Activated naive CD8-positive, alpha-beta T cell treated with anti-CD3 and anti-CD28 coated beads, Interleukin-2, amount 50 U/mL, for 24 hours (primary cell): ENCODE measurements around the gene ZBTB11.
"Not testable (repeated sequence)": the region's sequence is repeated elsewhere in the genome, so short reads cannot be mapped to it uniquely, and the experiment has no call there.

Experiments
- ATAC-seq: fragments of 150-1000 bp; cut with Tn5 transposase; one replicate; pipeline ENCODE4 v1.10.0; 2021
- DNase-seq: peaks from one replicate; pipeline ENCODE4 v3.0.0; 2021
- H3K27ac Mint-ChIP-seq: one replicate; pipeline ENCODE4 v1.8.0; 2021; ENCODE audit warnings: mild to moderate bottlenecking, mixed read lengths
- H3K27me3 Mint-ChIP-seq: one replicate; pipeline ENCODE4 v1.8.0; 2021; ENCODE audit warnings: mixed read lengths
- H3K36me3 Mint-ChIP-seq: one replicate; pipeline ENCODE4 v1.8.0; 2021; ENCODE audit warnings: low read depth, mixed read lengths
- H3K4me1 Mint-ChIP-seq: one replicate; pipeline ENCODE4 v1.8.0; 2021; ENCODE audit warnings: mixed read lengths
- H3K4me3 Mint-ChIP-seq: one replicate; pipeline ENCODE4 v1.8.0; 2021; ENCODE audit warnings: mild to moderate bottlenecking, moderate library complexity, mixed read lengths
- H3K9me3 Mint-ChIP-seq: one replicate; pipeline ENCODE4 v1.8.0; 2021; ENCODE audit warnings: mixed read lengths

The ZBTB11 gene

DNA sequence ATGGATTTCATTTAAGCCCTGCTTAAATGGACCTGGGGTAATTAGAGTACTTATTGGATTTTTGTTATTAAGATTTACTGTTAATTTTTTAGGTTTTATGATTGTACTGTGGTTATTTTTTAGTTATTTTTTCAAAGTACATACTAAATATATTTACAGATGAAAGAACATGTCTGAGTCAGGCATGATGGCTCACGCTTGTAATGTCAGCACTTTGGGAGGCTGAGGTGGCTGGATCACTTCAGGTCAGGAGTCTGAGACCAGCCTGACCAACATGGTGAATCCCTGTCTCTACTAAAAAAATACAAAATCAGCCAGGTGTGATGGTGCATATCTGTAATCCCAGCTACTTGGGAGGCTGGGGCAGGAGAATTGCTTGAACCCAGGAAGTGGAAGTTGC lies 25.8 kb upstream of the ZBTB11 start:
- Mint-ChIP-seq H3K27me3 (no peaks in the 10 kb centered on the region), H3K4me1 (no peaks in the 10 kb centered on the region), H3K4me3 (no peak overlapping the region), H3K27ac (no peak overlapping the region), H3K36me3 (no peaks in the 10 kb centered on the region), H3K9me3 (no peaks in the 10 kb centered on the region)
- DNase-seq, result no peak
- no peak for ATAC-seq

DNA sequence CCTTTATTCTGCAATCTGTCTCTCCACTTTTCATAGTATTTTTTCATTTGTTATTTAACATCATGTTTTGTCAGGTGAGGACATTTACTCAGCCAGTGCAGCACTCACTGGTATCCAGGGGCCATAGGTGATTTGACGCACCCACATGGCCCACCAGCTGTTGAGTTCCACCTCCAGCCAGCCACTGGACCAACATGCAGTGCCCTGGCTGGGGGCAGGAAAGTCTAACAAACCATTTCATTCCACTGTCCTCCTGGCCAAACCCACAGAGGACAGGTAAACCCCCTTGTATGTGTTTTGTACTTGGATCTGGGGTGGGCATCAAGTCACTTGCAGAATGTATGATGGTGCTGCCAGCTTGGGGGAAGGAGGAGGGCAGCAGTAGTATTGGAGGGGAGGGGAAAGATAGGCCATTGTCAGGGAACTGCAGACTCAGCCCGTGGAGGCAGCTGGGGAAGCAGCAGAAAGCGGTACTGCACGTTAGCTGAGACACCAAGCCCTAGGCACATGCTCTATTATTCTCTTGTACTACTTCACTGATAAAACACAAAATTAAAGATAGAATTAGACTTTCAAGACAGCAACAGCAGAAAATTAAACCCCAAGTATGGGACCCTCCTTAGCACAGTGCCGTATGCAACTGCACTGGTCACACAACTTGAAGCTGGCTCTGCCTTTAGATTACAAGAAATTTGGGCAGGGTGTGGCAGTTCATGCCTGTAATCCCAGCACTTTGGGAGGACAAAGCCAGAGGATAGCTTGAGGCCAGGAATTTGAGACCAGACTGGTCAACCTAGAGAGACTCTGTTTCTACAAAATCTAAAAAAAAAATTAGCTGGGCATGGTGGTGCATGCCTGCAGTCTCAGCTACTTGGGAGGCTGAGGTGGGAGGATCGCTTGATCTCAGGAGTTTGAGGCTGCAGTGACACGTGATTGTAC lies 25.0 kb upstream of the ZBTB11 start:
- DNase-seq (no peak), ATAC-seq (no peak)
- Mint-ChIP-seq H3K4me1 (no peaks in the 10 kb centered on the region), H3K9me3 (no peaks in the 10 kb centered on the region), H3K36me3 (no peaks in the 10 kb centered on the region), H3K27me3 (no peaks in the 10 kb centered on the region), H3K27ac (no peak overlapping the region), H3K4me3 (no peak overlapping the region)

DNA sequence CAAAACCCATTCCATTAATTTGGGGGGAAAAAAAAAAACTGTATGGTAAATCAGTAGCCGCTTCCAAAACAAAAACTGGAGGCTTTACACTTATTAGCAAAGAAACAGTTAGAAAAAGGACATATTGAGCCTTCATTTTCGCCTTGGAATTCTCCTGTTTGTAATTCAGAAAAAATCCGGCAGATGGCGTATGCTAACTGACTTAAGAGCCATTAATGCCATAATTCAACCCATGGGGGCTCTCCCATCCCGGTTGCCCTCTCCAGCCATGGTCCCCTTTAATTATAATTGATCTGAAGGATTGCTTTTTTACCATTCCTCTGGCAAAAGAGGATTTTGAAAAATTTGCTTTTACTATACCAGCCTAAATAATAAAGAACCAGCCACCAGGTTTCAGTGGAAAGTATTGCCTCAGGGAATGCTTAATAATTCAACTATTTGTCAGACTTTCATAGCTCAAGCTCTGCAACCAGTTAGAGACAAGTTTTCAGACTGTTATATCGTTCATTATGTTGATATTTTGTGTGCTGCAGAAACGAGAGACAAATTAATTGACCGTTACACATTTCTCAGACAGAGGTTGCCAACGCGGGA lies 18.9 kb upstream of the ZBTB11 start:
- Mint-ChIP-seq H3K4me3 (no peak overlapping the region), H3K27me3 (no peaks in the 10 kb centered on the region), H3K36me3 (no peaks in the 10 kb centered on the region), H3K4me1 (peaks cover 9% of the 10 kb centered on the region), H3K27ac (no peak overlapping the region), H3K9me3 (no peaks in the 10 kb centered on the region)
- ATAC-seq (no peak), DNase-seq (peak; percentile 39)

DNA sequence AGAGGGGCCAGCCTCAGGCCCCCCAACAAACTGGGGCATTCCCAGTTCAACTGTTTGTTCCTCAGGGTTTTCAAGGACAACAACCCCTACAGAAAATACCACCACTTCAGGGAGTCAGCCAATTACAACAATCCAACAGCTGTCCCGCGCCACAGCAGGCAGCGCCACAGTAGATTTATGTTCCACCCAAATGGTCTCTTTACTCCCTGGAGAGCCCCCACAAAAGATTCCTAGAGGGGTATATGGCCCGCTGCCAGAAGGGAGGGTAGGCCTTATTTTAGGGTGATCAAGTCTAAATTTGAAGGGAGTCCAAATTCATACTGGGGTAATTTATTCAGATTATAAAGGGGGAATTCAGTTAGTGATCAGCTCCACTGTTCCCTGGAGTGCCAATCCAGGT lies 17.9 kb upstream of the ZBTB11 start:
- ATAC-seq, H3K27ac Mint-ChIP-seq, H3K27me3 Mint-ChIP-seq, H3K9me3 Mint-ChIP-seq, DNase-seq, H3K4me3 Mint-ChIP-seq, H3K36me3 Mint-ChIP-seq: not testable (repeated sequence)
- H3K4me1 Mint-ChIP-seq, result peaks cover 13% of the 10 kb centered on the region

DNA sequence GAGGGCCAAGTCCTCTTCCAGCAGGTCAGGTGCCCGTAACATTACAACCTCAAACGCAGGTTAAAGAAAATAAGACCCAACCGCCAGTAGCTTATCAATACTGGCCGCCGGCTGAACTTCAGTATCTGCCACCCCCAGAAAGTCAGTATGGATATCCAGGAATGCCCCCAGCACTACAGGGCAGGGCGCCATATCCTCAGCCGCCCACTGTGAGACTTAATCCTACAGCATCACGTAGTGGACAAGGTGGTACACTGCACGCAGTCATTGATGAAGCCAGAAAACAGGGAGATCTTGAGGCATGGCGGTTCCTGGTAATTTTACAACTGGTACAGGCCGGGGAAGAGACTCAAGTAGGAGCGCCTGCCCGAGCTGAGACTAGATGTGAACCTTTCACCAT lies 16.6 kb upstream of the ZBTB11 start:
- H3K27ac Mint-ChIP-seq, H3K36me3 Mint-ChIP-seq, H3K4me3 Mint-ChIP-seq, H3K9me3 Mint-ChIP-seq, H3K27me3 Mint-ChIP-seq: not testable (repeated sequence)
- peaks cover 13% of the 10 kb centered on the region for H3K4me1 Mint-ChIP-seq
- peak; percentile 80 for ATAC-seq
- DNase-seq, result peak; percentile 45

DNA sequence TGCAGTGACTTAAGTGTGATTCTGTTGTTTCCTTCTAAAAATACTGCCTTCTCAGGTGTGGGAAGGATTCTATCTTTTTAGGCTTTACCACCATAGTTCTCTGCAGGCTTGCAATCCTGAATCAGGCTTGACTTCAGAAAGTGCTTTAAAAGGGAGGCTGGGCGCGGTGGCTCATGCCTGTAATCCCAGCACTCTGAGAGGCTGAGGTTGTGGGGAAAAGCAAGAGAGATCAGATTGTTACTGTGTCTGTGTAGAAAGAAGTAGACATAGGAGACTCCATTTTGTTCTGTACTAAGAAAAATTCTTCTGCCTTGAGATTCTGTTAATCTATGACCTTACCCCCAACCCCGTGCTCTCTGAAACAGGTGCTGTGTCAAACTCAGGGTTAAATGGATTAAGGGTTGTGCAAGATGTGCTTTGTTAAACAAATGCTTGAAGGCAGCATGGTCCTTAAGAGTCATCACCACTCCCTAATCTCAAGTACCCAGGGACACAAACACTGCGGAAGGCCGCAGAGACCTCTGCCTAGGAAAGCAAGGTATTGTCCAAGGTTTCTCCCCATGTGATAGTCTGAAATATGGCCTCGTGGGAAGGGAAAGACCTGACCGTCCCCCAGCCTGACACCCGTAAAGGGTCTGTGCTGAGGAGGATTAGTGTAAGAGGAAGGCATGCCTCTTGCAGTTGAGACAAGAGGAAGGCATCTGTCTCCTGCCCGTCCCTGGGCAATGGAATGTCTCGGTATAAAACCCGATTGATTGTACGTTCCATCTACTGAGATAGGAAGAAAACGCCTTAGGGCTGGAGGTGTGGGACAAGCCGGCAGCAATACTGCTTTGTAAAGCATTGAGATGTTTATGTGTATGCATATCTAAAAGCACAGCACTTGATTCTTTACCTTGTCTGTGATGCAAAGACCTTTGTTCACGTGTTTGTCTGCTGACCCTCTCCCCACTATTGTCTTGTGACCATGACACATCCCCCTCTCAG lies 15.0 kb upstream of the ZBTB11 start:
- ATAC-seq, H3K27ac Mint-ChIP-seq, H3K36me3 Mint-ChIP-seq, H3K9me3 Mint-ChIP-seq, H3K4me3 Mint-ChIP-seq, DNase-seq, H3K27me3 Mint-ChIP-seq: not testable (repeated sequence)
- peaks cover 21% of the 10 kb centered on the region for H3K4me1 Mint-ChIP-seq

DNA sequence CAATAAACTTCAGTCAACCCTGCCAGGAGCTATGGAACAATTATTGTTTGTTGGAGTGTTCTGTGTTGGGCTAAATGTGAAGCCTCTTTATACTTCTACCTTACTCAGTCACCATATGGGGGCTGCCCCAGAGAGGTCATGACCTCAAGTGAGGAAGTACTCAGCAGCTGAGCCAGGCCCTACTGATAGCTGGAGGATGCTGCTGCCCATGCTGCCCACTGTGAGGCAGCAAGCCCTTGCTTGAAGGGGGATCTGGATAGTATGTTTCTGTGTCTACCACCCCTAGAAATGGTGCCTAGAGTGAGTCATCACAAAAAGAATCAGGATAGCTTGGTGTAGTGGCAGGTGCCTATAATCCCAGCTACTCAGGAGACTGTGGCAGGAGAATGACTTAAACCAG lies 14.0 kb upstream of the ZBTB11 start:
- Mint-ChIP-seq H3K4me3 (no peak overlapping the region), H3K4me1 (peaks cover 24% of the 10 kb centered on the region)
- ATAC-seq, result peak; percentile 39

DNA sequence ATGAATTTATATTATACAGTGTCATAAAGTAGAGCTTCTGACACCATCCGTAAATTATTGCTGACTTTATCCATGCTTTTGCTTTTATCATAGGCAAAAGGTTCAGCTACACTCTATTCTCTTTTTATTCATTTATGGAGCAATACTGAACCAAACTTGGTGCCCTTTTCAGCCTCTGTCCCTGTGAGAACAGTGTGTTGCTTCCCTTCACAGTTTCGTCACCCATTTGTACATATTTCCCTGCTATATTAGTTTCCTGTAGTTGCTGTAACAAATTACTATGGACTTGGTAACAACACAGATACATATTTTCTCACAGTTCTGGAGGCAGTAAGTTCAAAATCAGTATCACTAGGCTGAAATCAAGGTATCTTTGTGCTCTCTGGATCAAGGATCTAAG lies 12.4 kb upstream of the ZBTB11 start:
- H3K27me3 Mint-ChIP-seq, result no peaks in the 10 kb centered on the region
- no peaks in the 10 kb centered on the region for H3K9me3 Mint-ChIP-seq
- H3K27ac Mint-ChIP-seq, result peak overlapping the region; percentile 47
- no peak for ATAC-seq
- peaks cover 31% of the 10 kb centered on the region for H3K4me1 Mint-ChIP-seq
- DNase-seq, result no peak
- no peak overlapping the region for H3K4me3 Mint-ChIP-seq
- H3K36me3 Mint-ChIP-seq, result peaks cover 24% of the 10 kb centered on the region

More for the DNA sequence above, 14.0 kb upstream of the ZBTB11 start:
- Mint-ChIP-seq H3K36me3 (peaks cover 7% of the 10 kb centered on the region), H3K27ac (peak overlapping the region; percentile 40), H3K9me3 (no peaks in the 10 kb centered on the region), H3K27me3 (no peaks in the 10 kb centered on the region)
- DNase-seq, result no peak

DNA sequence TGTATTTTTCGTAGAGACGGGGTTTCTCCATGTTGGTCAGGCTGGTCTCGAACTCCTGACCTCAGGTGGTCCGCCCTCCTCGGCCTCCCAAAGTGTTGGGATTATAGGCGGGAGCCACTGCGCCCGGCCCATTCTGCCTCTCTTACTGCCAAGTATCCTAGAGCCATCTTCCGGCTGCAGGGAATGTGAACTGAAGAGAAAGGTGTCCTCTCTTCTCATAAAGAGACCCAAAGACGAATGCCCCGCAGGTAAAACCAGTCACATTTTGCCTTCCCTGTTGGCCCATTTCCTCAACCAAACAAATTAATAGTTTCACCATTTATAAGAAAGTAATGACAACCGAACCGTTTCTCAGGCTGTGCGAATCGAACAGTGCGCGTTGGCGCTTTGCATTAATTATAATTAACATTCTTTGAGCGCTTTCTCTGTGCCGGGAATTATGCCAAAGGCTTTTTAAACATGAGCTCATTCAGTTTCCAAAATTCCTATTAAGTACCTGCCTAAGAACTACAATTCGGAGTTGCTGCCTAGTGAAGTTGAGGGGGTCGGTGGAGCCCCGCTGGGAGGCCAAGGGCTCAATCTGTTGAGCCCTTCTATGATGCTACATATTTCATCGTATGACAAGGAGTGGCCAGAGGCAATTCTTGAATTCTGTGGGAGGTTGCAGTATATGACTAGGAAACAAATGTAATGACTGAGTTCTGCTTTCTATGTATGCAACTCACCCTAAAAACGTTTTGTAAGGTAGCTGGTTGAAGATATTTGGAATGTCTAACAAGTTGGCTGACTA lies 10.4 kb upstream of the ZBTB11 start:
- DNase-seq, result no peak
- Mint-ChIP-seq H3K27ac (peak overlapping the region; percentile 99), H3K27me3 (no peaks in the 10 kb centered on the region), H3K4me3 (peak overlapping the region; percentile 98), H3K9me3 (no peaks in the 10 kb centered on the region), H3K36me3 (peaks cover 39% of the 10 kb centered on the region), H3K4me1 (peaks cover 40% of the 10 kb centered on the region)
- no peak for ATAC-seq

DNA sequence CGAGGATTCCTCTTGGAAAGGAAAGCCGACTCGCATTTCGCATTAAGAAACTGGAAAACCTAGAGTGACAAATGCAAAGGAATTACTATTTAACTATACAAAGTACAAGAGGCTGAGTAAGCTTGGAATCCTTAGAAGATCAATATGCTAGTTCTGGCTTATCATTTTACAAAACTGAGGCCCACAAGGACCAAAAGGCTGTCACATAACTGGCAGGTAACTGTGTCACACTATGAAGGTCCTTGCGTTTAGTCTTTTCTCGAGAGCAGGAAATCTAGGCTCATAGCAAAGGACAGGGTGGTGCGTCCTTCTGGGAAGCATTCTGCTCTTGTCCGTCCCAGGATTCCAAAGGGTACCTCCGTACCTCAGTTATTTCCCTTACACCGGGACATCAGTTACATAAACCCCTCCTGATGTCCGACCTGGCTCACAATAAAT lies 9.0 kb upstream of the ZBTB11 start:
- no peak for DNase-seq
- peaks cover 44% of the 10 kb centered on the region for H3K4me1 Mint-ChIP-seq
- ATAC-seq, result no peak

DNA sequence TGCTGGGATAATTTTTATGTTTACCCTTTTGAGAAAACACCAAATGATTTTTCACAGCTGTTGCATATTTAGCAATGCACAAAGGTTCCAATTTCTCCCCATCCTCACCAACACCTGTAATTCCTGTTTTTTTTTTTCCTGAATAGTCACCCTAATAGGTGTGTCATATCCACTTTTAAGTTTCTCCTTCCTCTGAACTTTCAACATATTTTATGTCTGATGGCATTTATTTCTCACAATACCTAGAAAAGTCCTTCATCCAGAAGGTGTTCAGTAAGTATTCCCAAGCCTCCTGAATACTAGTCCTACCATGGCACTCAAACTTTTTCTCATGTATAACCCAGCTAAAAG lies 8.1 kb upstream of the ZBTB11 start:
- Mint-ChIP-seq H3K9me3 (no peaks in the 10 kb centered on the region), H3K27me3 (no peaks in the 10 kb centered on the region), H3K27ac (peak overlapping the region; percentile 99), H3K4me3 (peak overlapping the region; percentile 98), H3K4me1 (peaks cover 44% of the 10 kb centered on the region), H3K36me3 (peaks cover 61% of the 10 kb centered on the region)
- DNase-seq, result no peak
- no peak for ATAC-seq

More for the DNA sequence above, 9.0 kb upstream of the ZBTB11 start:
- Mint-ChIP-seq H3K9me3 (no peaks in the 10 kb centered on the region), H3K27ac (peak overlapping the region; percentile 99), H3K36me3 (peaks cover 53% of the 10 kb centered on the region), H3K4me3 (peak overlapping the region; percentile 98), H3K27me3 (no peaks in the 10 kb centered on the region)

DNA sequence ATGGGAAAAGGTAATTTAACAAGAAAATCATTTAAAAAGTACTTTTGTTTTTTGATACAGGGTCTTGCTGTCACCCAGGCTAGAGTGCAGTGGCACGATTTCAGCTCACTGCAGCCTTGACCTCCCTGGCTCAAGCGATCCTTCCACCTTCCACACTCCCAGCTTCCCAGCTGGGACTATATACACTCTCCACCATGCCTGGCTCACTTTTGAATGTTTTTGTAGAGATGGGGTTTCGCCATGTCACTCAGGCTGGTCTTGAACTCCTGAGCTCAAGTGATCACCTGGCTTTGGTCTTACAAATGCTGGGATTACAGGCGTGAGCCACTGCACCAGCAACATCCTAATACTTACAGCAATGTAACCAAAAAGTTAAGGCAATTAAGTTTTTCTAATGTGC lies 3.5 kb upstream of the ZBTB11 start:
- ATAC-seq (no peak), DNase-seq (no peak)
- Mint-ChIP-seq H3K4me3 (no peak overlapping the region), H3K4me1 (peaks cover 46% of the 10 kb centered on the region), H3K36me3 (peaks cover 71% of the 10 kb centered on the region), H3K9me3 (no peaks in the 10 kb centered on the region), H3K27ac (peak overlapping the region; percentile 68), H3K27me3 (peaks cover 2% of the 10 kb centered on the region)

DNA sequence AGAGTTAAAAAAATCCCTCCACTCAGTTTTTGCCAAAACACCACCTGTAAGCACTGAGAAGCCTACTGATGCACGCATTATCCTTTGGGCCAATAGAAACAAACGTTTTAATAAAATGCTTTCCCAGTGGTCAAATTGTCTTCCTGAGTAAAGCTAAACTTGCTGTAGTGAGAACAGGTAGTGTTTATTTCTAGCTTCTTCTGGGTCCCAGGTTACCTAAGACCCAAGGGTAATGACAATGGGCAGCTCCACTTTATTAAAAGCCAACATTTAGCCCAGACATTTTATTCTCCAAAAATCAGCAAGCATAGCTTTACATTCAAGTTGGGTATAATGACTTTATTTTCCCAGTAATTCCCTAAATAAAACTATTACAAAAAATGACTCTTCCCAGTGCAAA lies 1.9 kb upstream of the ZBTB11 start:
- not testable (repeated sequence) for DNase-seq, H3K9me3 Mint-ChIP-seq, H3K27me3 Mint-ChIP-seq, ATAC-seq, H3K27ac Mint-ChIP-seq, H3K4me3 Mint-ChIP-seq
- Mint-ChIP-seq H3K4me1 (peaks cover 51% of the 10 kb centered on the region), H3K36me3 (peaks cover 67% of the 10 kb centered on the region)
